HG03439 (cell line): Measurements from ENCODE around the gene PRM2.

Experiments
- ATAC-seq: cut with Tn5 transposase; IDR thresholded peaks from one replicate; pipeline ENCODE4 v1.9.1; 2021; ENCODE audit warnings: mild to moderate bottlenecking, moderate library complexity; ENCODE audit not compliant: unreplicated experiment

The PRM2 gene

DNA sequence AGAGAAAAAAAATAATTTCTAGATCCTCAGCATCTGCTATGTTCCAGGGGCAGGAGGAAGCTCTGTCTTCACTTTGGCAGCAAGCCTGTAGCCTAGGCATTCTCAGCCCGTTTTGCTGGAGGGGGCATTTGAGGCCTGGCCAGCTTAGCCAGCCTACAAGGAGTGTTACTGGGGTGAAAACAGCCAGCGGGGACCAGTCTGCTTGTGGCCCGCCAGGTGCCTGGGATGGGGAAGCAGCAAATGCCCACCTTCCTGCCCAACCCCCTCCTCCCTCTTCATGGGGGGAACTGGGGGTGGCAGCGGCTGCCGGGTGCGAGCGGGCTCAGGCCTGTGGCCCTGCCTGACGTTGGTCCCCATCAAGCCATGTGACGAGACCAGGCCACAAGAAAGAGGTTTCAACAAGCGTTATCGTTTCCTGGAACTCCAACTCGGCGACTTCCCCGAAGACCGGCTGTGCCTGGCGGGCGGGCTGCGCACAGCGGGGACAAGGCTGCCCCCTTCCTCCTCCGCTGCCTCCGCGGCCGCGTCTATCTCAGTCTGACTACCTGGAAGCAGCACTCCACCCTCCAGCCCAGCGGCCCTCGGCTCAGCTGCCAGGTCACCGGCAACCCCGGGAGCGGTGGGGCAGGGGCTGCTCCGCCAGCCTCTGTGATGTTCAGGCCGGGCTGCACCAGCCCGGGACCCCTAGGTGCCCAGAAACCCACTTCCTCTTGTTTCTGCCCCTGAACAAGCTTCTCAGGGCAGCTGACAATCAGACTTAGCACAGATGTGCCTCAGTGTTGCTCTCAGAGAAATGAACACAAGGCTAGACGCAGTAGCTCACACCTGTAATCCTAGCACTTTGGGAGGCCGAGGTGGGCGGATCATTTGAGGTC is 43.2 kb downstream of the PRM2 start:
- peak; percentile 49 for ATAC-seq

DNA sequence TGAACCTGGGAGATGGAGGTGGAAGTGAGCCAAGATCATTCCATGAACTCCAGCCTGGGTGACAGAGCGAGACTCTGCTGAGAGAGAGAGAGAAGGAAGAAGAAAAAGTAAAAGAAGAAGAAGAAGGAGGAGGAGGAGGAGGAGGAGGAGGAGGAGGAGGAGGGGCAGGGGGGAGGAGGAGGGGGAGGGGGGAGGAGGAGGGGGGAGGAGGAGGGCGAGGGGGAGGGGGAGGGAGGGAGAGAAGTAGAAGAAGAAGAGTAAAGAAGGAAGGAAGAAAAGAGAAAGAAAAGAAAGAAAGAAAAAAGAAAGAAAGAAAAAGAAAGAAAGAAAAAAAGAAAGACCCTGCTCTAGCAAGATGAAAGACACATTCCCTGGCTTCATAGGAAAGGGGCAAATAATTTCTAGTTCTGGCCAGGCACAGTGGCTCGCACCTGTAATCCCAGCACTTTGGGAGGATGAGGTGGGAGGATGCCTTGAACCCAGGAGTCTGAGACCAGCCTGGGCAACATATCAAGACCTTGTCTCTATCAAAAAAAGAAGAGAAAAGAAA is 43.9 kb downstream of the PRM2 start:
- ATAC-seq: no peak

DNA sequence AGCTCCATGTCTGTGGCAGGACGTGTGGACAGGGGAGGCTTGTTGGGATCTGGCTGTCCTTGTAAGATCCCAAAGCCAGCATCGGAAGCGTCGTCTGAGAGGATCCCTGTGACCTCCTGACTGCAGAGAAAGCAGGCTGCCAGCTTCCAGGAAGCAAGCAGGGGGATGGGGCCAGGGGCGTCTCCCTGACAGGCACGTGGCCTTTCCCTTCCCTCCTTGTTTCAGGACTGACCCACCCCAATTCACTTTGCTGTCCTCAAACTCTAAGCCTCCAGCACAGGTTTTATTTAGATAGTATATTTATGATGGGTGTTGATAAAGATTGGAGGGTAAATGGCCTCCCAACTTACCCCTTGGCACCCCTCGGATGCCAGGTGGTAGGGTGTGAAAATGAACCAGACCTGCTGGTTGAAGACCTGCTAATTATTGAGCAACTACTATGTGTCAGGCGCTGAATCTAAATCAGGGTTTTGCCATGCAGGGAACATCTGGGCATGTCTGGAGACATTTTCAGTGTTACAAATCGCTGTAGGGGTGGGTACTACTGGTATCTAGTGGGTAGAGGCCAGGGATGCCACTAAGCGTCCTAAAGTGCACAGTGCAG is 44.8 kb downstream of the PRM2 start:
- ATAC-seq: no peak

DNA sequence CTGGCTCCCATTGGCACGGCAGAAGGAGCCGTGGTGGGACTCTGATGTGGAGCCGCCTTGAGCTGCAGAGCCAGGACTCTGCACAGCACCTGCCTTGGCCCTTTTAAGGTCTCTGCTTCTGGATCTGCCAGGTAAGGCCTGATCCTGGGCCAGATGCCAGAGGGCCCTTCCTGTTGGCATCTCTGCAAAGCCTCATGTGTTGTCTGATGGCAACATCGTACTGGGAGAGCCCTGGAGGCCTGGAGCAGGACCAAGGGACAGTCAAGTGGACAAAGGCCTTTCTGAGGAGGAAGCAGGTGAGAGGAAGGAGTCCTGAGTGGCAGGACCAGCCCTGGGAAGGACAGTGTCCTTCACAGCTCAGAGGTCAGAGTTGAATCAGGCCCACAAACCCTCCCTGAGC is 46.4 kb downstream of the PRM2 start:
- no peak for ATAC-seq

DNA sequence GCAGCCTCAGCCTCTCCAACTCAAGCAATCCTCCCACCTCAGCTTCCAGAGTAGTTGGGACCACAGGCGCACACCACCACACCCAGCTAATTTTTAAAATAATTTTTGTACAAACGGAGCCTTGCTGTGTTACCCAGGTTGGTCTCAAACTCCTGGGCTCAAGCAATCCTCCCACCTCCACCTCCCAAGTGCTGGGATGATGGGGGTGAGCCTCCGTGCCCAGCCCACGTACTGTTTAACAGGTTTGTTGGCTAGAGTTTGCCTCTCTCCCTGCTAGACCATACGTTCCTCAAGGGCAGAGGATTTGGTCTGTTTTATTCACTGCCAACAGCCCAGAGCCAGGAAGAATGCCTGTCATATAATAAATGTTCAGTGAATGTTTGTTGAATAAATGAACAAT is 46.8 kb downstream of the PRM2 start:
- no peak for ATAC-seq

DNA sequence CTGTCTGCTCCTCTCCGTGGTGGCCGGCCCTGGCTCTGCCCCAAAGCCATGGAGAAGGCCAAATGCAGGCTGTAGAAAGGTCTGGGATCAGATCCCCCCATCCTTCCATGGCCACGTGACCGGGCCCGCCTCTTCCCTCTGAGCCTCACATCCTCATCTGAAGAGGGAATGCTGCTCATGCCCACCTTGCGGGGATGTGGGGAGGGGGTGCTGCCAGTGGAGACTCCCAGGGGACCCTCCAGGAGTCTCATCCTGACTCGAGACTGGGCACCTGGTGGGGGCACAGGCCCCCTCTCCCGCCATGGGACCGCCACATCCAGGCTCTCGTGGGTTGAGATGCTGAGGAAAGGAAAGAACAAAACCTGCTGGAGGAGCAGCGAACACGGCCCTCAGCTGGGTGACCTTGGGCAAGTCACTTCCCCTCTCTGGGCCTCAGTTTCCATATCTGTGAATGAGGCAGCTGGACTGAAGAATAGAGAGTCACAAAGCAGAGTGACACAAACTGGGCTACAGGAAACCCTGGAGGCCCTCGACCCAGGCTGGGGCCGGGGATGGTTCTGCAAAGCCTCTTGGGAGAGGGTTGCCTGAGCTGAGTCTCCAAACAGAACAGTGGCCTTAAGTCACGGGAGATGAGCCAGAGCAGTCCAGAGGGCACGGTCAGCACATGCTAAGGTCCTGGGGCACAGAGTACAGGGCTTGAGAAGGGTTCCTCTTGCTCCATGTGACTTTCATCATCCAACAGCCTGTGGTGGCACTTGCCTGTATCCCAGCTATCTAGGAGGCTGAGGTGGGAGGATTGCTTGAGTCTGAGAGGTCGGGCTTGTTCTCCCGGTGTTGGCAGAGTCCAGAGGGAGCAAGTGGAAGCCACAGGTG is 50.4 kb downstream of the PRM2 start:
- no peak for ATAC-seq
